Measurements from ENCODE around the gene CACNG6. TPM values are rescaled to one million over a fixed set of nuclear protein-coding genes. Genes with fewer than 3 reads are reported as not detected.

CACNG6 gene
- total RNA-seq, 1 experiment from 2014 or later, result 2.5 TPM

DNA sequence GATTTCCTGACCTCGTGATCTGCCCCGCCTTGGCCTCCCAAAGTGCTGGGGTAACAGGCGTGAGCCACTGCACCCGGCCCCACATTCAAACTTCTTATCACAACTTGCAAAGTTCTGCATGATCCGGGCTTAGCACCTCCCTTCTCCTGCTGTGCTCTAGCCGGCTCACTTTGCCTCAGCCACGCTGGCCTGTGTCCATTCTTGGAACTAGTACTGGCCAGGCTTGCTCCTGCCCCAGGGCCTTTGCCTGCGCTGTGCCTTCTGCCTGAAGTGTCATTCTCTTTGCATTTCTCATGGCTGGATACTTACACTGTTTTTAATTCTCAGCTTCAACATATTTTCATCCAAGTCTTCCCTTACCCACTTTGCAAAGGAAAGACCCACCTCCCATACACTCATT is 29.9 kb downstream of the CACNG6 start:
- TF ChIP-seq ATF1 (CRISPR knock-in tag; IDR thresholded peaks at IDR 0.05) (no peak), ZNF317 (CRISPR knock-in tag; IDR thresholded peaks at IDR 0.05; ENCODE audit: borderline replicate concordance, low read depth) (no peak), NFATC4 (CRISPR knock-in tag; IDR thresholded peaks at IDR 0.05) (no peak), GRHL2 (CRISPR knock-in tag; IDR thresholded peaks at IDR 0.05; ENCODE audit: insufficient replicate concordance, severe bottlenecking) (no peak), GTF2I (CRISPR knock-in tag; conservative IDR thresholded peaks at IDR 0.05) (no peak), KAT7 (CRISPR knock-in tag; IDR thresholded peaks at IDR 0.05; ENCODE audit: borderline replicate concordance) (no peak), ZNF423 (CRISPR knock-in tag; IDR thresholded peaks at IDR 0.05) (no peak), NR2C2 (CRISPR knock-in tag; IDR thresholded peaks at IDR 0.05) (no peak), GABPB1 (CRISPR knock-in tag; IDR thresholded peaks at IDR 0.05) (no peak), JUN (CRISPR knock-in tag; IDR thresholded peaks at IDR 0.05) (no peak), MXD4 (CRISPR knock-in tag; IDR thresholded peaks at IDR 0.05; ENCODE audit: borderline replicate concordance) (no peak), ERG (CRISPR knock-in tag; IDR thresholded peaks at IDR 0.05) (no peak), PRDM15 (CRISPR knock-in tag; IDR thresholded peaks at IDR 0.05) (no peak), ATF3 (CRISPR knock-in tag; conservative IDR thresholded peaks at IDR 0.05) (no peak), MLX (CRISPR knock-in tag; IDR thresholded peaks at IDR 0.05) (no peak), HMGA2 (CRISPR knock-in tag; IDR thresholded peaks at IDR 0.05) (no peak), PRRX2 (CRISPR knock-in tag; IDR thresholded peaks at IDR 0.05) (no peak), JAZF1 (CRISPR knock-in tag; IDR thresholded peaks at IDR 0.05) (no peak), ZNF263 (CRISPR knock-in tag; IDR thresholded peaks at IDR 0.05; ENCODE audit: low read depth) (no peak)
- TF ChIP-seq, protein P1, sequence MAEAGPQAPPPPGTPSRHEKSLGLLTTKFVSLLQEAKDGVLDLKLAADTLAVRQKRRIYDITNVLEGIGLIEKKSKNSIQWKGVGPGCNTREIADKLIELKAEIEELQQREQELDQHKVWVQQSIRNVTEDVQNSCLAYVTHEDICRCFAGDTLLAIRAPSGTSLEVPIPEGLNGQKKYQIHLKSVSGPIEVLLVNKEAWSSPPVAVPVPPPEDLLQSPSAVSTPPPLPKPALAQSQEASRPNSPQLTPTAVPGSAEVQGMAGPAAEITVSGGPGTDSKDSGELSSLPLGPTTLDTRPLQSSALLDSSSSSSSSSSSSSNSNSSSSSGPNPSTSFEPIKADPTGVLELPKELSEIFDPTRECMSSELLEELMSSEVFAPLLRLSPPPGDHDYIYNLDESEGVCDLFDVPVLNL (CRISPR knock-in tag; IDR thresholded peaks at IDR 0.05; ENCODE audit: borderline replicate concordance, low read depth), result no peak
- H3K9me3 Mint-ChIP-seq, result peaks cover 7% of the 10 kb centered on the region; the same call in 1 of the 2 replicates
- H3K27me3 Mint-ChIP-seq (ENCODE audit: low read depth), result peaks cover 27% of the 10 kb centered on the region
- ChIA-PET CTCF (interaction anchor here (0.6 to 4.8 kb wide), 3 partner anchors 9 to 212 kb away, joined by 3 to 54 read pairs (median 6); no protein-coding TSS in a partner anchor), POLR2A (no interaction called here)
- H3K27ac Mint-ChIP-seq, result no peak overlapping the region
- peaks cover 14% of the 10 kb centered on the region for H3K4me1 Mint-ChIP-seq
- no peak for DNase-seq (ENCODE audit: low spot score)
- no peak for ATAC-seq
- no peak overlapping the region for H3K4me3 Mint-ChIP-seq
- H3K36me3 Mint-ChIP-seq, result 0 out of 2 replicates have a peak, but pooled peaks cover 2% of the 10 kb centered on the region

GRCh38 chr19:54021932-54022331 is 30.5 kb downstream of the CACNG6 start:
- POLR2A ChIA-PET, result no interaction called here
- TF ChIP-seq, protein P2, sequence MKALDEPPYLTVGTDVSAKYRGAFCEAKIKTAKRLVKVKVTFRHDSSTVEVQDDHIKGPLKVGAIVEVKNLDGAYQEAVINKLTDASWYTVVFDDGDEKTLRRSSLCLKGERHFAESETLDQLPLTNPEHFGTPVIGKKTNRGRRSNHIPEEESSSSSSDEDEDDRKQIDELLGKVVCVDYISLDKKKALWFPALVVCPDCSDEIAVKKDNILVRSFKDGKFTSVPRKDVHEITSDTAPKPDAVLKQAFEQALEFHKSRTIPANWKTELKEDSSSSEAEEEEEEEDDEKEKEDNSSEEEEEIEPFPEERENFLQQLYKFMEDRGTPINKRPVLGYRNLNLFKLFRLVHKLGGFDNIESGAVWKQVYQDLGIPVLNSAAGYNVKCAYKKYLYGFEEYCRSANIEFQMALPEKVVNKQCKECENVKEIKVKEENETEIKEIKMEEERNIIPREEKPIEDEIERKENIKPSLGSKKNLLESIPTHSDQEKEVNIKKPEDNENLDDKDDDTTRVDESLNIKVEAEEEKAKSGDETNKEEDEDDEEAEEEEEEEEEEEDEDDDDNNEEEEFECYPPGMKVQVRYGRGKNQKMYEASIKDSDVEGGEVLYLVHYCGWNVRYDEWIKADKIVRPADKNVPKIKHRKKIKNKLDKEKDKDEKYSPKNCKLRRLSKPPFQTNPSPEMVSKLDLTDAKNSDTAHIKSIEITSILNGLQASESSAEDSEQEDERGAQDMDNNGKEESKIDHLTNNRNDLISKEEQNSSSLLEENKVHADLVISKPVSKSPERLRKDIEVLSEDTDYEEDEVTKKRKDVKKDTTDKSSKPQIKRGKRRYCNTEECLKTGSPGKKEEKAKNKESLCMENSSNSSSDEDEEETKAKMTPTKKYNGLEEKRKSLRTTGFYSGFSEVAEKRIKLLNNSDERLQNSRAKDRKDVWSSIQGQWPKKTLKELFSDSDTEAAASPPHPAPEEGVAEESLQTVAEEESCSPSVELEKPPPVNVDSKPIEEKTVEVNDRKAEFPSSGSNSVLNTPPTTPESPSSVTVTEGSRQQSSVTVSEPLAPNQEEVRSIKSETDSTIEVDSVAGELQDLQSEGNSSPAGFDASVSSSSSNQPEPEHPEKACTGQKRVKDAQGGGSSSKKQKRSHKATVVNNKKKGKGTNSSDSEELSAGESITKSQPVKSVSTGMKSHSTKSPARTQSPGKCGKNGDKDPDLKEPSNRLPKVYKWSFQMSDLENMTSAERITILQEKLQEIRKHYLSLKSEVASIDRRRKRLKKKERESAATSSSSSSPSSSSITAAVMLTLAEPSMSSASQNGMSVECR (CRISPR knock-in tag; IDR thresholded peaks at IDR 0.05; ENCODE audit: borderline replicate concordance), result no peak
- TF ChIP-seq NFE2L1 (CRISPR knock-in tag; IDR thresholded peaks at IDR 0.05), result no peak
- CTCF ChIA-PET, result interaction anchor here (0.6 to 4.8 kb wide), 3 partner anchors 18 to 213 kb away, joined by 3 to 54 read pairs (median 4); no protein-coding TSS in a partner anchor

More at GRCh38 chr19:54021932-54022331, 30.5 kb downstream of the CACNG6 start:
- Mint-ChIP-seq H3K27ac (no peak overlapping the region), H3K36me3 (0 out of 2 replicates have a peak, but pooled peaks cover 2% of the 10 kb centered on the region), H3K4me3 (no peak overlapping the region), H3K9me3 (peaks cover 7% of the 10 kb centered on the region; the same call in 1 of the 2 replicates), H3K4me1 (peaks cover 14% of the 10 kb centered on the region), H3K27me3 (ENCODE audit: low read depth) (peaks cover 25% of the 10 kb centered on the region)
- ATAC-seq (no peak), DNase-seq (ENCODE audit: low spot score) (no peak)
